Hippocampal formation (tissue), 2 donors: Measurements from ENCODE around the gene TPSAB1.

Experiments used
- DNase-seq, 2 donors: peaks; one replicate each; lab custom pipeline; 2025; lab: John Stamatoyannopoulos, UW

Gene TPSAB1

GRCh38 chr16:1285669-1286512, 45.4 kb downstream of the TPSAB1 start:
- no peak for DNase-seq

DNA sequence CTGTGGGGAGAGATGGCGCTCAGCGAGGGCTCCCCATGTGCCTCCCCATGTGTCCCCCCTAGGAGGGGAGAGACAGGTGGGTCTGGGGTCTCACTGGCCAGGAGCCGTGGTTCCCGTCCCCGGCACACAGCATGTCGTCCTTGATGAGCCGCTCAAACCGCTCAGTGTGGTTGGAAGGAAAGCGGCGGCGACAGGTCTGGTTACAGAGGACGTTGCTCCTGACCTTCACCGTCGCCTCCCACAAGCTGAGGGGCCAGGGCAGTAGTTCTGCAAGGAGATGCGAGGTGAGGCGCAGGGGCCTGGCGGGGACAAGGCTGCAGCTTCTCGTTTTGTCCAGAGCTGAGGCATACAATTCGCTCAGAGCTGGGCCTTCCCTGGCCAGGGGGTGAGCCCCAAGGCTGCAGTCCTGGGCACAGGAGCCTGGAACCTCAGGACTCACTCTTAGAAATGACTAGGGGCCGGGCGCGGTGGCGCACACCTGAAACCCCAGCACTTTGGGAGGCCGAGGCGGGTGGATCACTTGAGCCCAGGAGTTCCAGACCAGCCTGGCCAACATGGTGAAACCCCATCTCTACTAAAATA, 46.1 kb downstream of the TPSAB1 start:
- DNase-seq = no peak

DNA sequence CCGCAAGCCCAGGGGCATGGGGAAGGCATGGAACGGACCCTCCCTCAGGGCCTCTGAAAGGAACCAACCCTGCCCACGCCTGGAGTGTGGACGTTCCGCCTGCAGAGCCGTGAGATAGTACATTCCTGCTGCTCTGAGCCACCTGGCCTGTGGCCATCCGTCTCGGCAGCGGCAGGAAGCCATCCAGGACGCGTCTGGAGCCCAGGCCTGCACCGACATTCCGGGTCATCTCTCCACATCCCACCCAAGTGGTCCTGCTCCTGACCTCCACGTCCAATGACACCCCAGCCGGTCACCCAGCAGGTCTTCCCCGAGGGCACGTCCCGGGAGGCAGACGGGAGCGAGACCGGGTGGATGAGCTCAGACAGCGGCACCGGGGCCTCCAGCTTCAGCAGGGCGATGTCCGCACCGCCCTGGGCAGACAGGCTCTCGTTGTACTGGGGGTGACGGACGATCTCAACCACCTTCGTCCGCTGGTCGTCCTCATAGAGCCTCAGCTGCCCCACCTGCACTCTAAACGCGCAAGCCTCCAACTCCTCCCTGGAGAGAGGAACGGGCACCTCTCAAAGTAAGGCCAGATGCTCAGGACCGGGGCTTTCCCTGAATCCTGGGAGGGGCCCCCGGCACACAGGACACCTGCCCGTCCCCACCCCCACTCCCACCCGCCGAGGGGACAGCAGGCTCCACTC, 47.6 kb downstream of the TPSAB1 start:
- no peak for DNase-seq

GRCh38 chr16:1288813-1289476, 48.4 kb downstream of the TPSAB1 start:
- DNase-seq = no peak

DNA sequence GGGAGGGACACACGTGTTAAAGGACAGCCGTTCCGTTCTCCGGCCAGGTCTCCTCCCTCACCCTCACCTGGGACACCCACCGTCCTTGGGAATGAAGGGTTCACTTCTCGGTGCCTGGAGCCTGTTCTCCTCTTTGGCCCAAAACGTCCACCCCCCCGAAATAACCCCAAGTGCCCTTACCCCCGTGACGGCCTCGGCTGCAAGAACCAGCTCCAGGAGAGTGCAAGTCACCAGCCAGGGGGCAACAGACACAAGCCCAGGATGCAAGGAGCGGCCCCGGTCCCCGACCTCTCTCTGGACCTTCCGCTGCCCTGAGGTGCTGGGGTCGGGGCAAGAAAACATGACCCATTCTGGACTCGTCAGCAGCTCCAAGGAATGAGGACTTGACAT, 49.0 kb downstream of the TPSAB1 start:
- DNase-seq = no peak

- no peak for DNase-seq
These were observed 49.6 kb downstream of the TPSAB1 start for GRCh38 chr16:1290063-1290501.

DNA sequence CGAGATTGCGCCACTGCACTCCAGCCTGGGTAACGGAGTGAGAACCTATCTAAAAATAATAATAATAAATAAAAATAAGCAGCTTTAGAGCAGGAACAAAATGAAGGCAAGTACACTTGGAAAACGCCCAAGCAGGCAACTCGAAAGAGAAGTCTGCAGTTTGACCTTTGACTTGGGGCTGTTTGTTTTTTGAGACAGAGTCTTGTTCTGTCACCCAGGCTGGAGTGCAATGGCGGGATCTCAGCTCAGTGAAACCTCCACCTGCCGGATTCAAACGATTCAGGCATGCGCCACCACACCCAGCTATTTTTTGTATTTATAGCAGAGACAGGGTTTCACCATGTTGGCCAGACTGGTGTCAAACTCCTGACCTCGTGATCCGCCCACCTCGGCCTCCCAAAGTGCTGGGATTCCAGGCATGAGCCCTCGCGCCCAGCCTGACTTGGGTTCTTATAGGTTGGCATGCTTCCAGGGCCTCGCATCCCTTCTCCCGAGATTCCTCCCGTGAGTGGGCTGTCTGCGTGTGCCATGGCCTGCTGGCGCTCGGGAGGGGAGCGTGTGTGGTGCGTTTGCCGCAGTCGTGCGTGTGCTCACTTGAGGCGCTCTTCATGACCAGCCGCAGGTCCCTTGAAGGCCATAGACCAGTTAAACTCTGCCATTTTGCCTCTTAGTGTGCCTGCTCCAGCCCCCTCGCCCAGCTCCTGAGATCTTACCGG, 50.5 kb downstream of the TPSAB1 start:
- no peak for DNase-seq

- no peak for DNase-seq
These were observed 51.1 kb downstream of the TPSAB1 start for GRCh38 chr16:1291576-1291974.
